ENCODE data around the gene HMGCR. TPM values are rescaled to one million over a fixed set of nuclear protein-coding genes. Genes with fewer than 3 reads are reported as not detected.

Gene HMGCR
- total and polyA plus RNA-seq, 9 donors: 8.3 to 269 (median 19.3) TPM

GRCh38 chr5:75395277-75395676 is 58.3 kb downstream of the HMGCR start:
- Histone ChIP-seq H3K36me3 (no peaks in the 10 kb centered on the region), H3K4me1 (ENCODE audit: insufficient read depth) (no peaks in the 10 kb centered on the region)
- intact Hi-C loops (cut with DNase I): no loop called here

GRCh38 chr5:75405296-75405695 is 68.3 kb downstream of the HMGCR start:
- intact Hi-C loops (cut with DNase I): no loop called here
- H3K27me3 ChIP-seq: no peaks in the 10 kb centered on the region
- WGBS, 3 donors: 85 to 91% (median 85%) methylated on average over 3 of the region's 3 CpGs
- no peaks in the 10 kb centered on the region for H3K36me3 ChIP-seq
- no peak for DNase-seq
- no peak overlapping the region for H3K4me3 ChIP-seq
- TF ChIP-seq, protein P1, sequence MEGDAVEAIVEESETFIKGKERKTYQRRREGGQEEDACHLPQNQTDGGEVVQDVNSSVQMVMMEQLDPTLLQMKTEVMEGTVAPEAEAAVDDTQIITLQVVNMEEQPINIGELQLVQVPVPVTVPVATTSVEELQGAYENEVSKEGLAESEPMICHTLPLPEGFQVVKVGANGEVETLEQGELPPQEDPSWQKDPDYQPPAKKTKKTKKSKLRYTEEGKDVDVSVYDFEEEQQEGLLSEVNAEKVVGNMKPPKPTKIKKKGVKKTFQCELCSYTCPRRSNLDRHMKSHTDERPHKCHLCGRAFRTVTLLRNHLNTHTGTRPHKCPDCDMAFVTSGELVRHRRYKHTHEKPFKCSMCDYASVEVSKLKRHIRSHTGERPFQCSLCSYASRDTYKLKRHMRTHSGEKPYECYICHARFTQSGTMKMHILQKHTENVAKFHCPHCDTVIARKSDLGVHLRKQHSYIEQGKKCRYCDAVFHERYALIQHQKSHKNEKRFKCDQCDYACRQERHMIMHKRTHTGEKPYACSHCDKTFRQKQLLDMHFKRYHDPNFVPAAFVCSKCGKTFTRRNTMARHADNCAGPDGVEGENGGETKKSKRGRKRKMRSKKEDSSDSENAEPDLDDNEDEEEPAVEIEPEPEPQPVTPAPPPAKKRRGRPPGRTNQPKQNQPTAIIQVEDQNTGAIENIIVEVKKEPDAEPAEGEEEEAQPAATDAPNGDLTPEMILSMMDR (IDR thresholded peaks at IDR 0.05): no peak
- TF ChIP-seq POLR2A (IDR thresholded peaks at IDR 0.05) (no peak), EP300 (IDR thresholded peaks at IDR 0.05) (no peak)
- no peaks in the 10 kb centered on the region for H3K4me1 ChIP-seq (ENCODE audit: insufficient read depth)
- no peaks in the 10 kb centered on the region for H3K9me3 ChIP-seq
- no peak overlapping the region for H3K27ac ChIP-seq

More at GRCh38 chr5:75395277-75395676, 58.3 kb downstream of the HMGCR start:
- WGBS, 3 donors: 98 to 99% (median 98%) methylated on average over 3 of the region's 3 CpGs
- Histone ChIP-seq H3K27ac (no peak overlapping the region), H3K27me3 (no peaks in the 10 kb centered on the region), H3K4me3 (no peak overlapping the region), H3K9me3 (no peaks in the 10 kb centered on the region)
- TF ChIP-seq, protein P1 (IDR thresholded peaks at IDR 0.05): no peak
- TF ChIP-seq EP300 (IDR thresholded peaks at IDR 0.05) (no peak), POLR2A (IDR thresholded peaks at IDR 0.05) (no peak)
- no peak for DNase-seq

Other genes starting within 250 kb of the HMGCR start
- gene ANKRD31, start 100.3 kb upstream of the HMGCR start, total RNA-seq: under 1 TPM; 0.13 to 0.55 (median 0.38) TPM
- under 1 TPM; 0.11 to 0.28 TPM for gene ANKRD31, start 100.3 kb upstream of the HMGCR start, polyA plus RNA-seq
- gene CERT1, start 174.4 kb downstream of the HMGCR start, total RNA-seq: 10 to 100 TPM; 34.5 to 41.8 (median 36.0) TPM
- 10 to 100 TPM; 19.1 to 31.0 TPM for gene CERT1, start 174.4 kb downstream of the HMGCR start, polyA plus RNA-seq
- gene POLK, start 174.7 kb downstream of the HMGCR start, total RNA-seq: 10 to 100 TPM; 26.5 to 41.0 (median 33.2) TPM
- gene POLK, start 174.7 kb downstream of the HMGCR start, polyA plus RNA-seq: 10 to 100 TPM in 1 of 2 donors, 1 to 10 TPM in 1; 9.3 to 17.1 TPM

Data from ovary (tissue), 9 donors.